H7 (cell line): ENCODE measurements around the gene NAT9. TPM values are rescaled to one million over a fixed set of nuclear protein-coding genes. Genes with fewer than 3 reads are reported as not detected.

ENCODE experiments used
- DNase-seq: peaks from one replicate; pipeline ENCODE4 v3.0.0; 2012
- H3K27me3 ChIP-seq: 2 replicates; pipeline ENCODE4 v1.6.0; 2011; ENCODE audit warnings: mild to moderate bottlenecking, low read length; ENCODE audit not compliant: control insufficient read depth, insufficient read depth
- H3K36me3 ChIP-seq: replicated peaks from 2 replicates; pipeline ENCODE4 v1.5.1; 2011; ENCODE audit warnings: low read length; ENCODE audit not compliant: control insufficient read depth, insufficient read depth
- H3K4me3 ChIP-seq: 2 replicates; pipeline ENCODE4 v1.5.1; 2011; ENCODE audit warnings: low read depth, mild to moderate bottlenecking, control low read depth, low read length, moderate library complexity; ENCODE audit not compliant: insufficient read depth
- total RNA-seq: library from RNA; depleted of rRNA; stranded (reverse); fragments of >200 nt; shearing (Covaris generic); gene quantifications from 2 replicates; pipeline ENCODE4 v1.2.3, GENCODE V29; 2014

The NAT9 gene
- total RNA-seq, 1 experiment from 2014 or later, result 47.9 TPM

DNA sequence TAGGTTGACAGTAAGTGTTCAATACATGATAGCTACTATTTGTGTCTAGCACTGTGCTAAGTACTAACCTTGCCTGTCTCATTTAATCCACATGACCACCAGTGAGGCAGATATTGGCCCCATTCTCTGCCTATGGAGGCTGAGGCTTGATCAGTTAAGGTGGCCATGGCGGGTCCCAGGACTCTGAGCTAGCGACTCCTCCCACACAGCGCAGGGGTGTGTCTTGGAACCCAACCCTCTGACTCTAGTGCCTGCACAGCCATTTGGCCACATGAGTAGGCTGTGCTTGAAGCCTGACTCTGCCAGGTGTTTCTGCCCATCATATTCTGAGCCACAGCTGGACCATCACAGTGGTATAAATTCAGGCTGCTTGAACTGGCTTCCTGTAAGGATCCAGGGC is 21.3 kb downstream of the NAT9 start:
- no peak for DNase-seq
- Histone ChIP-seq H3K36me3 (peaks cover 3% of the 10 kb centered on the region), H3K4me3 (no peak overlapping the region), H3K27me3 (peaks cover 4% of the 10 kb centered on the region)

- no peak overlapping the region for H3K4me3 ChIP-seq
- H3K36me3 ChIP-seq, result peaks cover 3% of the 10 kb centered on the region
- DNase-seq, result no peak
- peaks cover 11% of the 10 kb centered on the region for H3K27me3 ChIP-seq
Measured at GRCh38 chr17:74752822-74753401, 23.2 kb downstream of the NAT9 start.

GRCh38 chr17:74752415-74752814 is 23.7 kb downstream of the NAT9 start:
- Histone ChIP-seq H3K27me3 (peaks cover 11% of the 10 kb centered on the region), H3K4me3 (no peak overlapping the region), H3K36me3 (peaks cover 3% of the 10 kb centered on the region)
- no peak for DNase-seq

GRCh38 chr17:74750327-74751069 is 25.6 kb downstream of the NAT9 start:
- DNase-seq, result no peak
- Histone ChIP-seq H3K4me3 (peak overlapping the region; percentile 93), H3K27me3 (peaks cover 11% of the 10 kb centered on the region)

DNA sequence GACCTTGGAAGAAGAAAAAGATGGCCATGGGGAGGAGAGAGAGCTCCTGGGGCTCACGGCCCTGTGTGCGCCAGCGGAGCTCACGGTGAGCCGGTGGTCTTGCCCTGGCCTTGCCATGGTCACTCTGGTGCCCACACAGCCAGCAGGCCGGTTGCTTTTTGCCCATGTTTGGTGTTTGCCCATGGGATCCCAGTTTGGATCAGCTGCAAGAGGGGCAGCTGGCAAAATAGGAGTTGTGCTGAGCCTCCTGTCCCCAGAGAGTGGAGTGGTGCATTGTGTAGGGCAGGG is 26.2 kb downstream of the NAT9 start:
- peaks cover 11% of the 10 kb centered on the region for H3K27me3 ChIP-seq
- DNase-seq, result no peak
- H3K4me3 ChIP-seq, result peak overlapping the region; percentile 93
- H3K36me3 ChIP-seq, result peaks cover 3% of the 10 kb centered on the region

More at GRCh38 chr17:74750327-74751069, 25.6 kb downstream of the NAT9 start:
- H3K36me3 ChIP-seq, result peaks cover 3% of the 10 kb centered on the region

- Histone ChIP-seq H3K4me3 (peak overlapping the region; percentile 93), H3K27me3 (peaks cover 11% of the 10 kb centered on the region), H3K36me3 (peaks cover 3% of the 10 kb centered on the region)
- DNase-seq, result peak; percentile 76
Measured at GRCh38 chr17:74749279-74750038, 26.7 kb downstream of the NAT9 start.

DNA sequence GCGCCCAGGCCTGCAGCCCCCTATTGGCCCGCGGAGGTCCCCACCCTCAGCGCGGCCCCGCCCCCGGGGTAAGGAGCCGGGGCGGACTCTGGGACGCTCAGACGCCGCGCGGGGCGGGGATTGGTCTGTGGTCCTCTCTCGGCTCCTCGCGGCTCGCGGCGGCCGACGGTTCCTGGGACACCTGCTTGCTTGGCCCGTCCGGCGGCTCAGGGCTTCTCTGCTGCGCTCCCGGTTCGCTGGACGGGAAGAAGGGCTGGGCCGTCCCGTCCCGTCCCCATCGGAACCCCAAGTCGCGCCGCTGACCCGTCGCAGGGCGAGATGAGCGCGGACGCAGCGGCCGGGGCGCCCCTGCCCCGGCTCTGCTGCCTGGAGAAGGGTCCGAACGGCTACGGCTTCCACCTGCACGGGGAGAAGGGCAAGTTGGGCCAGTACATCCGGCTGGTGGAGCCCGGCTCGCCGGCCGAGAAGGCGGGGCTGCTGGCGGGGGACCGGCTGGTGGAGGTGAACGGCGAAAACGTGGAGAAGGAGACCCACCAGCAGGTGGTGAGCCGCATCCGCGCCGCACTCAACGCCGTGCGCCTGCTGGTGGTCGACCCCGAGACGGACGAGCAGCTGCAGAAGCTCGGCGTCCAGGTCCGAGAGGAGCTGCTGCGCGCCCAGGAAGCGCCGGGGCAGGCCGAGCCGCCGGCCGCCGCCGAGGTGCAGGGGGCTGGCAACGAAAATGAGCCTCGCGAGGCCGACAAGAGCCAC is 27.4 kb downstream of the NAT9 start, which contains the start of gene NHERF1:
NHERF1 (plus strand) TSS at position 100 of the 750 bp plus-strand sequence; CDS start at position 319, 219 bp downstream.
- Histone ChIP-seq H3K27me3 (peaks cover 11% of the 10 kb centered on the region), H3K36me3 (peaks cover 3% of the 10 kb centered on the region), H3K4me3 (peak within 1 kb of the TSS; percentile 93)
- DNase-seq, result peak; percentile 100

- no peak for DNase-seq
- H3K4me3 ChIP-seq, result peak overlapping the region; percentile 31
- peaks cover 11% of the 10 kb centered on the region for H3K27me3 ChIP-seq
- peaks cover 3% of the 10 kb centered on the region for H3K36me3 ChIP-seq
Measured at GRCh38 chr17:74748279-74748528, 27.9 kb downstream of the NAT9 start.

GRCh38 chr17:74746922-74747321 is 29.2 kb downstream of the NAT9 start:
- no peak for DNase-seq
- H3K4me3 ChIP-seq, result no peak overlapping the region
- H3K27me3 ChIP-seq, result peaks cover 11% of the 10 kb centered on the region
- peaks cover 3% of the 10 kb centered on the region for H3K36me3 ChIP-seq

- DNase-seq, result no peak
- peaks cover 11% of the 10 kb centered on the region for H3K27me3 ChIP-seq
- no peak overlapping the region for H3K4me3 ChIP-seq
- peaks cover 3% of the 10 kb centered on the region for H3K36me3 ChIP-seq
Measured at GRCh38 chr17:74746376-74746775, 29.8 kb downstream of the NAT9 start.

DNA sequence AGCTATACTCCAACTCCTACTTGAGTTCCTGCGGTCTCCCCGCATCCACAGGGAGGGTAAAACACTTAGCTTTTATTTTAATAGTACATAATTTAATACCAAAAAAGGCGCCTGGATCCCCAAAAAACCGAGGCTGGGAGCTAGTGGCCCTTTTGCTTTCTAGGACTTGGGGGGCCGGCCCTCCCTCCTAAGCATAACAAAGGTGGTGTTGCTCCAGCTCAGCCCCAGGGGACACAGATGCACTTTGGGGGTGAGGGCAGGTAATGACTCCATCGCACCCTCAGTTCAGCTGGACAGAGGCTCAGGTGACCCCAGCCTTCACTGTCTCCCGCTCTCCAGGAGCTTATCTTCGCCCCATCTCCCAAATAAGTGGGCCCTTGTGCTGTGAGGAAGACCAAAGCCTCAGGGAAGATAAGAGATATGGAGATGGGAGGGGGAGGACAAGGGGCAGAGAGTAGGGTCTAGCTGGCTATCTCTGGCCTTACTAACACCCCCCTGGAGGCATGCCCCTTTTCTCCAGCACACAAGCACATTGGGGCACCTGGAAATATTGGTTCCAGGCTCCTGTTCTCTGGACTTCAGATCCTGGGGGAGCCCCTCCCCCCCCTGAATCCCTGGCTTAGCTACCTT is 30.5 kb downstream of the NAT9 start:
- Histone ChIP-seq H3K36me3 (0 out of 2 replicates have a peak, but pooled peaks cover 1% of the 10 kb centered on the region), H3K27me3 (peaks cover 11% of the 10 kb centered on the region), H3K4me3 (no peak overlapping the region)
- DNase-seq, result peak; percentile 35

DNA sequence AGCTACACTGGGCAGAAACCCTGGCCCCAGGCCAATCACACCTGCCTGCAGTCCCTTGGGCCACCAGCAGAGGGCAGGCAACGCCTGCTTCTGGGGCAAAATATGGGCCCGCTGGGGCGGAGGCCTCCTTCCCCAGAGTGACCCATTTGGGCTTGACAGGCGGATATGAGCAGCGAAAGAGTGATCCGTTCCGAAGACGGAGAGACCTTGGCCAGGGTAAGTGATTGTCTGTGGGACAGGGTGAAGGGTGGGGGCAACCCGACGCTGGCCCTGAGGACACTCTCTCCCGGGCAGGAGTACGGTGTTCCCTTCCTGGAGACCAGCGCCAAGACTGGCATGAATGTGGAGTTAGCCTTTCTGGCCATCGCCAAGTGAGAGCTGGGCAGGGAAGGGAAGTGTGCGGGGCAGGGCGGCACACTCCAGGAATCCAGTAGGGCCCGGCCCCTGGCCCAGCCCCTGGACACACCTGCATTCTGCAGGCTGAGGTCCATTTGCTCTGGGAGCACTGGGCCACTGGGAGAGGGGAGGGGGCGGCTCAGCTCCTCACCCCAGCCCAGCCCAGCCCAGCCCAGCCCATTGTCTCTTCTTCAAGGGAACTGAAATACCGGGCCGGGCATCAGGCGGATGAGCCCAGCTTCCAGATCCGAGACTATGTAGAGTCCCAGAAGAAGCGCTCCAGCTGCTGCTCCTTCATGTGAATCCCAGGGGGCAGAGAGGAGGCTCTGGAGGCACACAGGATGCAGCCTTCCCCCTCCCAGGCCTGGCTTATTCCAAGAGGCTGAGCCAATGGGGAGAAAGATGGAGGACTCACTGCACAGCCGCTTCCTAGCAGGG is 31.2 kb downstream of the NAT9 start:
- H3K27me3 ChIP-seq, result peaks cover 8% of the 10 kb centered on the region
- peak; percentile 96 for DNase-seq
- peak overlapping the region; percentile 29; the same call in 1 of the 2 replicates for H3K4me3 ChIP-seq
- H3K36me3 ChIP-seq, result no peaks in the 10 kb centered on the region

- no peak for DNase-seq
- peaks cover 4% of the 10 kb centered on the region for H3K27me3 ChIP-seq
- no peaks in the 10 kb centered on the region for H3K36me3 ChIP-seq
- H3K4me3 ChIP-seq, result no peak overlapping the region
Measured at GRCh38 chr17:74744349-74744713, 31.8 kb downstream of the NAT9 start.
